Transverse colon (tissue), 4 donors: ENCODE results near the gene PHF20. TPM values are rescaled to one million over a fixed set of nuclear protein-coding genes. Genes with fewer than 3 reads are reported as not detected.
"Not testable (repeated sequence)": the region's sequence is repeated elsewhere in the genome, so short reads cannot be mapped to it uniquely, and the experiment has no call there.

ENCODE experiments used
- DNase-seq: peaks from one replicate; pipeline ENCODE4 v3.0.0-alpha.2; 2019
- H3K27ac ChIP-seq, 4 donors: fragments of 200-600 bp; sonication (generic); 2 replicates each; pipeline ENCODE4 v1.5.1; 2016 to 2018; ENCODE audit warnings: inconsistent platforms in 4 of 4
- H3K27me3 ChIP-seq: fragments of 200-600 bp; sonication (generic); 2 replicates; pipeline ENCODE4 v1.5.1; 2017; ENCODE audit warnings: inconsistent platforms
- H3K36me3 ChIP-seq, 4 donors: fragments of 200-600 bp; sonication (generic); 2 replicates each; pipeline ENCODE4 v1.5.1; 2017 to 2019; ENCODE audit warnings: inconsistent platforms in 4 of 4
- H3K4me1 ChIP-seq, 4 donors: fragments of 200-600 bp; sonication (generic); 2 replicates each; pipeline ENCODE4 v1.5.1; 2017 to 2020; ENCODE audit warnings: inconsistent platforms in 4 of 4
- H3K4me3 ChIP-seq, 4 donors: fragments of 200-600 bp; sonication (generic); 1 replicate in 1 of 4; 2 replicates in 3 of 4; pipeline versions ENCODE4 v1.5.1 to v1.6.1; 2017 to 2019; ENCODE audit warnings: inconsistent platforms in 4 of 4
- H3K9me3 ChIP-seq, 2 donors: fragments of 200-600 bp; sonication (generic); 2 replicates each; pipeline ENCODE4 v1.5.1; 2017 to 2019; ENCODE audit warnings: inconsistent platforms in 2 of 2
- EP300 ChIP-seq: sonication (generic); formaldehyde crosslinking; IDR thresholded peaks from one replicate; pipeline ENCODE4 v1.6.1; 2017; ENCODE audit warnings: antibody characterized with exemption, low read depth
- POLR2A ChIP-seq: fragments of 450-650 bp; IDR thresholded peaks from one replicate; pipeline ENCODE4 v1.6.1; 2016; ENCODE audit warnings: antibody characterized with exemption, mild to moderate bottlenecking, moderate library complexity
- POLR2AphosphoS5 ChIP-seq, 3 donors: sonication (generic); formaldehyde crosslinking; IDR thresholded peaks; one replicate each; pipeline ENCODE4 v1.6.1; 2016; ENCODE audit warnings: antibody characterized with exemption in 3 of 3
- WGBS, 2 donors: methylation state at CpG; one replicate each; pipeline ENCODE4 v1.1.5; 2018; ENCODE audit warnings: low coverage in 1 of 2; 5-methylcytosine and 5-hydroxymethylcytosine counted together
- in situ Hi-C, 4 donors: fragments of 200-750 bp; cut with MboI; loops; one replicate each; pipeline versions ENCODE4 v1.15.0 to v1.15.1; 2017; ENCODE audit warnings: low sequenced_read_pairs in 3 of 4, low pct_ligation_motif_present in 1 of 4, low pct_unique_long_range_greater_than_20kb in 1 of 4
- intact Hi-C: fragments of 100-400 bp; cut with DNase I; formaldehyde crosslinking; loops from one replicate; pipeline ENCODE4 v1.15.1; 2023; ENCODE audit warnings: low total_unique reads
- total RNA-seq, 4 donors: library from RNA; depleted of rRNA; stranded (reverse); fragments of >200 nt; gene quantifications; one replicate each; pipeline ENCODE4 v1.1.0, GENCODE V29; 2016
- TF ChIP-seq, protein P1 (sequence below), 5 experiments: fragments of 200-600 bp in 3 of 5; fragments of 450-650 bp in 2 of 5; sonication (generic) in 3 of 5; IDR thresholded peaks; 1 replicate in 2 of 5; 2 replicates in 3 of 5; pipeline ENCODE4 v1.5.1; 2016 to 2017; ENCODE audit warnings: antibody characterized with exemption in 5 of 5, inconsistent platforms in 3 of 5, mild to moderate bottlenecking in 2 of 5, moderate library complexity in 1 of 5

Gene PHF20
- total RNA-seq, 4 donors from 2014 or later = 20.6 to 88.6 (median 43.1) TPM

DNA sequence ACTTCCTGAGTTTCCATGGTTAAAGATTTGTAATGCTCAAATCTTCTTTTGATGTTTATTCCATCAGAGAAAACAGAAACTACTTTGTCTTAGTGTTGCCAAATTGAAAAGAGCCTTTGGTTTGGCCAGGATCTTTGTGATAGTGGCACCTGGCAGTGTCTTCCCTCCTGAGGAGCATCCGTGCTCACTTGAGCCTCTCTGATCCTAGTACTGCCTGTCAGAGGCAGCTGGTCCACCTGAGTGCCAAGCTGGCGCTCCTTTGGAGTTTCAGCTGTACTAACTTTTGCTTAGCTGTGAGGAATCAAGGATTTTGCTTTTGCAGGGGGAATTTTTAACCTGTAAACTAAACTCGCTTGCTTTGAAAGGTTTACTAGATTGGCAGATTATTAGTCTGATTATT, 121.1 kb downstream of the PHF20 start:
- H3K27me3 ChIP-seq = no peaks in the 10 kb centered on the region
- in situ Hi-C loops = loop anchor here in 3 of 4 donors (25.0 kb wide), 2 partner anchors 181 to 406 kb away; no protein-coding TSS in a partner anchor
- H3K36me3 ChIP-seq = no peaks in the 10 kb centered on the region
- TF ChIP-seq POLR2AphosphoS5 (IDR thresholded peaks at IDR 0.05) (no peak), POLR2A (no peak), EP300 (no peak)
- TF ChIP-seq, protein P1, sequence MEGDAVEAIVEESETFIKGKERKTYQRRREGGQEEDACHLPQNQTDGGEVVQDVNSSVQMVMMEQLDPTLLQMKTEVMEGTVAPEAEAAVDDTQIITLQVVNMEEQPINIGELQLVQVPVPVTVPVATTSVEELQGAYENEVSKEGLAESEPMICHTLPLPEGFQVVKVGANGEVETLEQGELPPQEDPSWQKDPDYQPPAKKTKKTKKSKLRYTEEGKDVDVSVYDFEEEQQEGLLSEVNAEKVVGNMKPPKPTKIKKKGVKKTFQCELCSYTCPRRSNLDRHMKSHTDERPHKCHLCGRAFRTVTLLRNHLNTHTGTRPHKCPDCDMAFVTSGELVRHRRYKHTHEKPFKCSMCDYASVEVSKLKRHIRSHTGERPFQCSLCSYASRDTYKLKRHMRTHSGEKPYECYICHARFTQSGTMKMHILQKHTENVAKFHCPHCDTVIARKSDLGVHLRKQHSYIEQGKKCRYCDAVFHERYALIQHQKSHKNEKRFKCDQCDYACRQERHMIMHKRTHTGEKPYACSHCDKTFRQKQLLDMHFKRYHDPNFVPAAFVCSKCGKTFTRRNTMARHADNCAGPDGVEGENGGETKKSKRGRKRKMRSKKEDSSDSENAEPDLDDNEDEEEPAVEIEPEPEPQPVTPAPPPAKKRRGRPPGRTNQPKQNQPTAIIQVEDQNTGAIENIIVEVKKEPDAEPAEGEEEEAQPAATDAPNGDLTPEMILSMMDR (IDR thresholded peaks at IDR 0.05) = no peak
- no peak overlapping the region for H3K4me3 ChIP-seq
- no peaks in the 10 kb centered on the region for H3K4me1 ChIP-seq
- DNase-seq = no peak
- 89 to 100% methylated on average over 1 to 3 of the region's 3 CpGs for WGBS, 2 donors
- intact Hi-C loops = no loop called here
- H3K27ac ChIP-seq = no peak overlapping the region
- H3K9me3 ChIP-seq = no peaks in the 10 kb centered on the region

DNA sequence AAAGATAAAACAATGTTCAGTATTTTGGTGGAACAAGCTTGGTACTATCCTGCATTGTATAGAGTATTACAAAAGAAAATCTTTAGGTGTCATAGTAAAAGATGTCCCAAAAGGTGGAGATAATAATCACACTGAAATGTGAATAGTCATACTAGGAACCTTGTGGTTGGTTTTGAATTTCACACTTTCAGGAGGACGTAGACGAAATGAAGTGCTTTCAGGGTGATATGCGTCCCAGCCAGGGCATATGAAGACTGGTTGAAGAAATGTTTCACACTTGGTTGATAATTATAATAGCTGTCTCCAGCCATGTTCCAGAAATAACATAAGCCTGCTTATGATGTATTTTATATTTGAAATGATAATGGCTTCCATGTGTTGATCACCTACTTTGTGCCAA, 122.1 kb downstream of the PHF20 start:
- Histone ChIP-seq H3K4me3 (no peak overlapping the region), H3K27ac (no peak overlapping the region), H3K27me3 (no peaks in the 10 kb centered on the region), H3K36me3 (no peaks in the 10 kb centered on the region), H3K4me1 (no peaks in the 10 kb centered on the region), H3K9me3 (no peaks in the 10 kb centered on the region)
- no peak for DNase-seq
- TF ChIP-seq EP300 (no peak), POLR2AphosphoS5 (IDR thresholded peaks at IDR 0.05) (no peak), POLR2A (no peak)
- TF ChIP-seq, protein P1 (IDR thresholded peaks at IDR 0.05) = no peak
- in situ Hi-C loops = loop anchor here in 3 of 4 donors (25.0 kb wide), 2 partner anchors 182 to 407 kb away; no protein-coding TSS in a partner anchor
- intact Hi-C loops = no loop called here
- WGBS, 2 donors = 75% methylated on average over 3 of the region's 3 CpGs; no CpG with 5 or more reads in 1 of the 2 donors

DNA sequence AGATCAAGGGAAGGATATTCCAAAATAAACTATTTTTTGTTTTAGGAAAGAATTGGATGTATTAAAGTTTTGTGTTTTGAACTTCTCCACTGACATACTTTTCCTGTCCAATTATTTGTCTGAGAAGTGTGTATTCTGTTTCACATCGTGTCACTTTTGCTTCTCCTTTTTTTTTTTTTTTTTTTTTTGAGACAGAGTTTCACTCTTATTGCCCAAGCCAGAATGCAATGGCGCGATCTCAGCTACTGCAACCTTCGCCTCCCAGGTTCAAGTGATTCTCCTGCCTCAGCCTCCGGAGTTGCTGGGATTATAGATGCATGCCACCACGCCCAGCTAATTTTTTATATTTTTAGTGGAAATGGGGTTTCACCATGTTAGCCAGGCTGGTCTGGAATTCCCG, 123.7 kb downstream of the PHF20 start:
- H3K4me3 ChIP-seq, H3K27ac ChIP-seq, H3K27me3 ChIP-seq, H3K4me1 ChIP-seq, H3K9me3 ChIP-seq, DNase-seq, intact Hi-C loops, H3K36me3 ChIP-seq: not testable (repeated sequence)
- in situ Hi-C loops = loop anchor here in 3 of 4 donors (25.0 kb wide), 2 partner anchors 183 to 408 kb away; no protein-coding TSS in a partner anchor
- WGBS, 2 donors = 79 to 93% methylated on average over 6 to 7 of the region's 7 CpGs

DNA sequence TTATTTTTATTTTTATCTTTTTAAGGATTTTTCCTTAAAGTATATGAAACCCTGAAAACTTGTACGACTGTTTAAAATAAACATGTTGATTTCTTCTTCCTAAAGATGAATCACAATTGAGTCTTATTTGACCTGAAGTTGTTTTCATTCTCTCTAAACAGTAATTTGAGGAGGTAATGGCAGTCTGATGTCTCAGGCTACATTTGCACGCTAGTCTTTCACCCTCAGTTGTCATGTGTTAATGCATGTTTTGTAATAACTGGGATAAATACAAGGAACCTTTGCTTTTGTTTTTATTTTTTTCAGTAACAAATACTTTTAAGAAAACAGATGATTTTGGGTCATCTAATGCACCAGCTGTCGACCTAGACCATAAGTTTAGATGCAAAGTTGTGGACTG, 127.2 kb downstream of the PHF20 start:
- 91 to 97% methylated on average over 3 of the region's 3 CpGs for WGBS, 2 donors
- no peak for DNase-seq
- H3K36me3 ChIP-seq = no peaks in the 10 kb centered on the region
- TF ChIP-seq POLR2AphosphoS5 (IDR thresholded peaks at IDR 0.05) (no peak), EP300 (no peak), POLR2A (no peak)
- TF ChIP-seq, protein P1 (IDR thresholded peaks at IDR 0.05) = no peak
- no peak overlapping the region for H3K27ac ChIP-seq
- intact Hi-C loops = no loop called here
- H3K9me3 ChIP-seq = no peaks in the 10 kb centered on the region
- H3K4me3 ChIP-seq = no peak overlapping the region
- in situ Hi-C loops = loop anchor here in 3 of 4 donors (25.0 kb wide), 2 partner anchors 187 to 412 kb away; no protein-coding TSS in a partner anchor
- H3K27me3 ChIP-seq = no peaks in the 10 kb centered on the region
- no peaks in the 10 kb centered on the region for H3K4me1 ChIP-seq

DNA sequence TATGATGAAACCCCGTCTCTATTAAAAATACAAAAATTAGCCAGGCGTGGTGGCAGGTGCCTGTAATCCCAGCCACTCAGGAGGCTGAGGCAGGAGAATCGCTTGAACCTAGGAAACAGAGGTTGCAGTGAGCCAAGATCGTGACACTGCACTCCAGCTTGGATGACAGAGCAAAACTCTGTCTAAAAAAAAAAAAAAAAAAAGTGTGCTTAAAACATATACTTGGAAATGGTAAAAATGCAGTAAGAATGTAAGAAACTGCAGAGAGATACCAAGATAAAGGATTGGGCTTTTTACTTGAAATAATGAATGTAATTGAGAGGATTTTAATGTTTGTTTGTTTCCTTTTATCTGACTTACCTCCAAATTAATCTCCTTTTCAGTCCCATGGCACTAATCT, 129.4 kb downstream of the PHF20 start:
- H3K27me3 ChIP-seq, H3K4me1 ChIP-seq, H3K27ac ChIP-seq, DNase-seq, in situ Hi-C loops, H3K36me3 ChIP-seq, H3K9me3 ChIP-seq, H3K4me3 ChIP-seq: not testable (repeated sequence)
- intact Hi-C loops = loop anchor here (10.0 kb wide), 1 partner anchor 326 kb away; no protein-coding TSS in a partner anchor
- WGBS, 2 donors = 94 to 100% methylated on average over 3 to 4 of the region's 4 CpGs
